HL-60 (cell line): ENCODE measurements around the gene PRDM2.

Experiments
- GABPA ChIP-seq: IDR thresholded peaks from 2 replicates; pipeline ENCODE4 v1.6.1; 2012; ENCODE audit warnings: low read depth
- POLR2AphosphoS5 ChIP-seq: IDR thresholded peaks from 2 replicates; pipeline ENCODE4 v1.6.1; 2012; ENCODE audit warnings: low read depth
- SPI1 ChIP-seq: IDR thresholded peaks from 2 replicates; pipeline ENCODE4 v1.6.1; 2012; ENCODE audit warnings: low read depth, mild to moderate bottlenecking, borderline replicate concordance
- TF ChIP-seq, protein P1 (sequence below): IDR thresholded peaks from one replicate; pipeline ENCODE4 v1.5.1; 2011; ENCODE audit warnings: low read length, control low read depth, inconsistent platforms; ENCODE audit not compliant: insufficient read depth
- TF ChIP-seq, protein P2 (sequence below): IDR thresholded peaks from 2 replicates; pipeline ENCODE4 v1.6.1; 2012; ENCODE audit warnings: low read depth; ENCODE audit not compliant: insufficient replicate concordance

DNA sequence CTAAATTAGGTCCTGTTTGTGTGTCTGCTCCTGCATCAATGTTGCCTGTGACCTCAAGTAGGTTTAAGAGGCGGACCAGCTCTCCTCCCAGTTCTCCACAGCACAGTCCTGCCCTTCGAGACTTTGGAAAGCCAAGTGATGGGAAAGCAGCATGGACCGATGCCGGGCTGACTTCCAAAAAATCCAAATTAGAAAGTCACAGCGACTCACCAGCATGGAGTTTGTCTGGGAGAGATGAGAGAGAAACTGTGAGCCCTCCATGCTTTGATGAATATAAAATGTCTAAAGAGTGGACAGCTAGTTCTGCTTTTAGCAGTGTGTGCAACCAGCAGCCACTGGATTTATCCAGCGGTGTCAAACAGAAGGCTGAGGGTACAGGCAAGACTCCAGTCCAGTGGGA, 79.9 kb downstream of the PRDM2 start:
- TF ChIP-seq POLR2AphosphoS5 (no peak), SPI1 (no peak), GABPA (no peak)
- TF ChIP-seq, protein P1, sequence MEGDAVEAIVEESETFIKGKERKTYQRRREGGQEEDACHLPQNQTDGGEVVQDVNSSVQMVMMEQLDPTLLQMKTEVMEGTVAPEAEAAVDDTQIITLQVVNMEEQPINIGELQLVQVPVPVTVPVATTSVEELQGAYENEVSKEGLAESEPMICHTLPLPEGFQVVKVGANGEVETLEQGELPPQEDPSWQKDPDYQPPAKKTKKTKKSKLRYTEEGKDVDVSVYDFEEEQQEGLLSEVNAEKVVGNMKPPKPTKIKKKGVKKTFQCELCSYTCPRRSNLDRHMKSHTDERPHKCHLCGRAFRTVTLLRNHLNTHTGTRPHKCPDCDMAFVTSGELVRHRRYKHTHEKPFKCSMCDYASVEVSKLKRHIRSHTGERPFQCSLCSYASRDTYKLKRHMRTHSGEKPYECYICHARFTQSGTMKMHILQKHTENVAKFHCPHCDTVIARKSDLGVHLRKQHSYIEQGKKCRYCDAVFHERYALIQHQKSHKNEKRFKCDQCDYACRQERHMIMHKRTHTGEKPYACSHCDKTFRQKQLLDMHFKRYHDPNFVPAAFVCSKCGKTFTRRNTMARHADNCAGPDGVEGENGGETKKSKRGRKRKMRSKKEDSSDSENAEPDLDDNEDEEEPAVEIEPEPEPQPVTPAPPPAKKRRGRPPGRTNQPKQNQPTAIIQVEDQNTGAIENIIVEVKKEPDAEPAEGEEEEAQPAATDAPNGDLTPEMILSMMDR: no peak
- TF ChIP-seq, protein P2, sequence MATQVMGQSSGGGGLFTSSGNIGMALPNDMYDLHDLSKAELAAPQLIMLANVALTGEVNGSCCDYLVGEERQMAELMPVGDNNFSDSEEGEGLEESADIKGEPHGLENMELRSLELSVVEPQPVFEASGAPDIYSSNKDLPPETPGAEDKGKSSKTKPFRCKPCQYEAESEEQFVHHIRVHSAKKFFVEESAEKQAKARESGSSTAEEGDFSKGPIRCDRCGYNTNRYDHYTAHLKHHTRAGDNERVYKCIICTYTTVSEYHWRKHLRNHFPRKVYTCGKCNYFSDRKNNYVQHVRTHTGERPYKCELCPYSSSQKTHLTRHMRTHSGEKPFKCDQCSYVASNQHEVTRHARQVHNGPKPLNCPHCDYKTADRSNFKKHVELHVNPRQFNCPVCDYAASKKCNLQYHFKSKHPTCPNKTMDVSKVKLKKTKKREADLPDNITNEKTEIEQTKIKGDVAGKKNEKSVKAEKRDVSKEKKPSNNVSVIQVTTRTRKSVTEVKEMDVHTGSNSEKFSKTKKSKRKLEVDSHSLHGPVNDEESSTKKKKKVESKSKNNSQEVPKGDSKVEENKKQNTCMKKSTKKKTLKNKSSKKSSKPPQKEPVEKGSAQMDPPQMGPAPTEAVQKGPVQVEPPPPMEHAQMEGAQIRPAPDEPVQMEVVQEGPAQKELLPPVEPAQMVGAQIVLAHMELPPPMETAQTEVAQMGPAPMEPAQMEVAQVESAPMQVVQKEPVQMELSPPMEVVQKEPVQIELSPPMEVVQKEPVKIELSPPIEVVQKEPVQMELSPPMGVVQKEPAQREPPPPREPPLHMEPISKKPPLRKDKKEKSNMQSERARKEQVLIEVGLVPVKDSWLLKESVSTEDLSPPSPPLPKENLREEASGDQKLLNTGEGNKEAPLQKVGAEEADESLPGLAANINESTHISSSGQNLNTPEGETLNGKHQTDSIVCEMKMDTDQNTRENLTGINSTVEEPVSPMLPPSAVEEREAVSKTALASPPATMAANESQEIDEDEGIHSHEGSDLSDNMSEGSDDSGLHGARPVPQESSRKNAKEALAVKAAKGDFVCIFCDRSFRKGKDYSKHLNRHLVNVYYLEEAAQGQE: no peak
